HG03342 (cell line): Measurements from ENCODE around the gene CXCR6.
"Not testable (repeated sequence)": the region's sequence is repeated elsewhere in the genome, so short reads cannot be mapped to it uniquely, and the experiment has no call there.

Experiments
- ATAC-seq: cut with Tn5 transposase; IDR thresholded peaks from one replicate; pipeline ENCODE4 v1.9.1; 2021; ENCODE audit warnings: mild to moderate bottlenecking, moderate library complexity; ENCODE audit not compliant: unreplicated experiment

Gene CXCR6

GRCh38 chr3:45986303-45986982 is 43.2 kb downstream of the CXCR6 start:
- no peak for ATAC-seq

- no peak for ATAC-seq
Measured at GRCh38 chr3:45987368-45988291, 44.4 kb downstream of the CXCR6 start.

- no peak for ATAC-seq
Measured at GRCh38 chr3:45988362-45988761, 45.1 kb downstream of the CXCR6 start.

- ATAC-seq = no peak
Measured at GRCh38 chr3:45988804-45989203, 45.5 kb downstream of the CXCR6 start.

GRCh38 chr3:45990181-45990580 is 46.9 kb downstream of the CXCR6 start:
- no peak for ATAC-seq

- ATAC-seq = no peak
Measured at GRCh38 chr3:45991341-45991740, 48.1 kb downstream of the CXCR6 start.

GRCh38 chr3:45992133-45992729 is 49.0 kb downstream of the CXCR6 start:
- ATAC-seq = no peak

GRCh38 chr3:45992821-45993221 is 49.6 kb downstream of the CXCR6 start:
- no peak for ATAC-seq

GRCh38 chr3:45993421-45994027 is 50.3 kb downstream of the CXCR6 start:
- ATAC-seq = no peak

GRCh38 chr3:45994419-45995235 is 51.4 kb downstream of the CXCR6 start:
- ATAC-seq = peak; percentile 17

GRCh38 chr3:45995236-45996192 is 52.2 kb downstream of the CXCR6 start, which contains the start of gene FYCO1:
FYCO1 (minus strand) TSS chr3:45995824; CDS start chr3:45984910, 10,914 bp downstream.
- ATAC-seq = peak; percentile 94

GRCh38 chr3:45997499-45997898 is 54.2 kb downstream of the CXCR6 start:
- ATAC-seq = not testable (repeated sequence)

GRCh38 chr3:45997942-45998341 is 54.7 kb downstream of the CXCR6 start:
- no peak for ATAC-seq
